Activated gamma-delta T cell treated with anti-CD3 and anti-CD28 coated beads, Interleukin-2, amount 50 U/mL, for 16 hours (primary cell): ENCODE data around the gene WRAP73.
"Not testable (repeated sequence)": the region's sequence is repeated elsewhere in the genome, so short reads cannot be mapped to it uniquely, and the experiment has no call there.

ENCODE experiments used
- DNase-seq: peaks from one replicate; pipeline ENCODE4 v3.0.0-alpha.2; 2020; ENCODE audit warnings: low read depth

WRAP73 gene

DNA sequence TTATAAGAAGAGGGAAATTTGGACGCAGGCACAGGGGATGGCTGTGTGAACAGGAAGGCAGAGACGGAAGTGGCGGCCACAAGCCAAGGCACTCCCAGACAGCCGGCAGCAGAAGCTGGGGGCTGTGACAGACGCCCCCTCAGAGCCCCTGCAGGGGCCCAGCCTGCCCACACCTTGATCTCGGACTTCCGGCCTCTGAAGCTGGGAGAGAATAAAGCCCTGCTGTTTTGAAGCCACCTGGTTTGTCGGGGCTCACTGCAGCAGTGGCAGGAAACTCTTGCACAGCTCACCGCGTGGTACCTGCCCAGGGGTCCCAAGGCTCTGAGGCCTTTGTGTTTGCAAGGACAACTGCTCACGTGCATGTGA is 52.3 kb downstream of the WRAP73 start:
- no peak for DNase-seq

DNA sequence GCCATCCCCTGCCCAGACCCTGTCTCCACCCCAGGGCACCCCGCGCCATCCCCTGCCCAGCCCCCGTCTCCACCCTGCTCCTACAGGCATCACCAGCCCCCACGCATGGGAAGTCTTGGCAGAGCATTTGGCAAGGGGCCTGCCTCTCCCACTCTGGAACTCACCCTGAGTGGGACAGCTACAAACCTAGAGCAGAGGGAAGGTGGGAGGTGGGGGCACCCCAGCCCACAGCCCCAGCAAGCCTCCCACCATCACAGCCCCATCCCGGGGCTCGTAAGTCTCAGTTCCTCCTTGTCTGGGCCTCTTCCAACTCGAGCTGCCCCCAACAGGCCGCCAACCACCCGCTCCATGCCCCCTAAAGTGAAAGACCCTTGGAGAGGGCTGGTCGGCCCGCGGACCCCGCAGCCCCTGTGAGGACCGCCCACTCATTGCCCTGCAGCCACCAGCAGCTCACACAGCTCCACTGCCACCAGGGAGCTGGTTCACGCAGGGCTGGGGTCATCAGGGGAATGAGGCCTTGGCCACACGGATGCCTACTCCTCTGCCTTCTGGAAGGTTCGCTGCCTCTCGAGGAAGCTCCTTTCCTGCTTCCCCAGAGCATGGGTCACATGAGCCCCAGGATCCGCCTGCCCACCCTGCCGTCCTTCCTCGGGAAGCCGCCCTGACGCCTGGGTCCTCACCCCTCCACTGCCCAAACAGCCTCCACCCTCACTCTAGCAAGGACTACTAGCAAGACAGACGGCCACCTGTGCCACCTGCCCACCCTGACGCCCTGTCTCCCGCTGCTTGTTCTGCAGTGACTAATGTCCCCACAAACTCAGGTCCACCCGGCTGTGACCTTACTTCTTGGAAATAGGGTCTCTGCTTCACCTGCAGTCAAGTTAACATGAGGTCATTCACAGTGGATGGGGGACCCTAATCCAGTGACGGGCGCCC is 53.0 kb downstream of the WRAP73 start:
- DNase-seq: no peak

DNA sequence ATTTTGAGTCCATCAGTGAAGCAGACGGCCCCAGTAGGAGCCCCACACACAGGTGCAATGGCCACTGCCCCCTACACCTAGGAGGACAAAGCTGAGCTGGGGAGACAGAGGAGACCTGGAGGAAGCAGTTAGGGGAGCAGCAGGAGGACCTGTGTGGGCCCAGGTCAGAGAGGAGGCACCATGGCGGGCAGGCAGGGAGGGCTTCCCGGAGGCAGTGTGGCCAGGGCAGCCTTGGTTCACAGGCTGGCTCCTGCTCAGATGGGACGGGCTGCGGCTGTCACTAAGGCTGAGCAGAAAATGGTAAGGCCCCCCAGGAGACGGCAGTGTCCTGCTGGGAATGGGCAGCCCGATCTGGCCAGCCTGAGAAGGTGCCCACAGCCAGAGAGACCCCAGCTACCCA is 54.0 kb downstream of the WRAP73 start:
- DNase-seq: no peak

DNA sequence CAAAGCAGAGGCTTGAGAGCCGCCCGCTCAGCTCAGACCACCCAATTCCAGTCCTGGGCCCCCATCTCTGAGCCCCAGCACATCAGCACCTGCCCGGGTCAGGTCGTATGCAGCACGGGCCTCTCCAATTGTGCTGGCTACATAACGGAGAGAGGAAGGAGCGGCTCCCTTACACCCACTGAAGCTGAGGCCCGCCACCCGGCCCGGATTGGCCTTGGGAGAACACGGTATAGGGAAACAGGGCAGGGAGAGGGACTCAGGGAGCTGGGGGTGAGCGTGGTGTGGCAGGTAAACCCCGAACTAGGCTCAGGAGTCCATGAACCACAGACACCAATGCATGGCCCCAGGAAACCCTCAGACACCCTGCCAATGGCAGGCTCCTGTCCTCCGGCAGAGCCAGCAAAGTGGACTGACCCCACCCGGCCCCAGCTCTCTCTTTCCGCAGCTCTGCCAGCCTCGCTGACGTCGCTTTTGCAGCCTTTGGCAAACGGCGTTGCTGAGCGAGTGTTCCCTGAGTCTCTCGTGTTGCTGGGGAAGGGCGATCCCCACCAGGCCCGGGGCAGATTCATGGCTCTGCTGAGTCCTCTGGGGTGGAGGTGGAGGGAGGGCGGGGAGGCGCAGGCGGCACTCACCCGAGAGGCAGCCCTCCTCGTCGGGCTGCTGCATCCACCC is 55.1 kb downstream of the WRAP73 start:
- no peak for DNase-seq

DNA sequence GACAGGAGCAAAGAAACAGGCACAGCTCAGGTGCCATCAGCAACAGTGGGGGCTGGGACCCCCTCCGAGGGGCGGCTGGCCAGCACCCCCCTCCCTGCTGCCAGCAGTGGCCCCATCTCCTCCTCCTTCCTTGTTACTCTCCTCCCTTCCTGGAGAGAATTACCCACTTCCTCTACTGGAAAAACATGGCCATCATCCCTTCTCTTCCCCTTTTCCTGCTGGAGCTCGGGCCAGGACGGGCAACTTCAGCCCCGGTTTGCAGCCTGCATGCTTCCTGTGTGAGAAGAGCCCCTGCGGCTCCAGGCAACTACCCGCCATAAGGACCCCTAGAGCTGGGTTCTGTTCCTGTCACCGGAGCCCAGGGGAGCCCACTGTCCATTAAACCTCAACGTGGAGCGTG is 56.2 kb downstream of the WRAP73 start:
- no peak for DNase-seq

DNA sequence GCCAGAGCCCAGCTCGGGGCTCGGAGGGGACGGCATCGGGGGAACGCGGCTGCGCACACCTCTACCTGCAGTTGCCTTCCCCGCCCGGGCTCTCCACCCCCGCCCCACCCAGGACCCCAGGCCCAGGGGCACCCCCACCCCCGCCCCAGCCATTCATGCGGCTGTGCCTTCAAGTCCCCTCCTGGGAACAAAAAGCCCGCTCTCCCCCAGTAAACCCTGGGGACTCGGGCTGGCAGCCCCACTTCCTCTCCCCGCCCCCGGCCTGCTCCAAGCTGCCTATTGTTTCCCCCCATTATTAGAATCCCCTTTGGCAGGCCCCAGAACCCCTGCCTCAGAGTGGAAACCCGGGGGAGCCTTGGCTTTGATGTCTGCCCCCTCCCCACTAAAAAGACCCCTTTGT is 56.6 kb downstream of the WRAP73 start:
- no peak for DNase-seq

DNA sequence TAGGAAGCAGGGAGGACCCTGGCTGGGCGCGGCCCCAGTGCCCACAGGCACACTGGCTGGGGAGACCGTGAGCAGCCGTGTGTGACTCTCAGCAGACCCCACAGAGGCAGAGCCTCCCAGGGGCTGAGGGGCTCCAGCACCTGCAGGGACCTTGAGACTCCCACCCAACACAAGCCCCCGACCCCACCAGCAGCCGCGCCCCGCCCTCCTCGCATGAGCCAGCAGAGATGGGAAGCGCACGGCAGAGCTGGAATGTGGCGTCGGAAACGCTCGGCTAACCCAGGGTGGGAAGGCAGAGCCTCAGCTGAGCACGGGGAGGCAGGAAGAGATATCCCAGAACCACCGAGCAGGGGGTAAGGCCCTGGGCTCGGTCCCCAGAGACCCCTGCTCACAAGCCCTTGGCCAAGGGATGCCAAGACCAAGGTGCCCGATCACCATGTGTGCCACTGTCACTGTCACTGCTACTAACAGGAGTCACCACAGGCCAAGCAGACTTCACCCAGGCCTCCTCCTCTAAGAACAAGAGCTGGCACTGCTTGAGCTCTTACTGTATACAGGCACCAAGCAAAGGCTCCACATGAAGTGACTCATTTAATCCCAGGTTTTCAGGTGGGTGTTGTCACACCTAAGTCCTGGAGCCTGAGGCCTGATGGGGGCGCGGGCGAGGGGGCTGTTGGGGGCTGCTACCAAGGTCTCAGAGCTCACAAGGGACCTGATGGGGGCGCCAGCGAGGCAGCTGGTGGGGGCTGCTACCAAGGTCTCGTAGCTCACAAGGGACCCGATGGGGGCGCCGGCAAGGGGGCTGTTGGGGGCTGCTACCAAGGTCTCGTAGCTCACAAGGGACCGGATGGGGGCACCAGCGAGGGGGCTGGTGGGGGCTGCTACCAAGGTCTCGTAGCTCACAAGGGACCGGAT is 58.7 kb downstream of the WRAP73 start:
- DNase-seq: no peak

DNA sequence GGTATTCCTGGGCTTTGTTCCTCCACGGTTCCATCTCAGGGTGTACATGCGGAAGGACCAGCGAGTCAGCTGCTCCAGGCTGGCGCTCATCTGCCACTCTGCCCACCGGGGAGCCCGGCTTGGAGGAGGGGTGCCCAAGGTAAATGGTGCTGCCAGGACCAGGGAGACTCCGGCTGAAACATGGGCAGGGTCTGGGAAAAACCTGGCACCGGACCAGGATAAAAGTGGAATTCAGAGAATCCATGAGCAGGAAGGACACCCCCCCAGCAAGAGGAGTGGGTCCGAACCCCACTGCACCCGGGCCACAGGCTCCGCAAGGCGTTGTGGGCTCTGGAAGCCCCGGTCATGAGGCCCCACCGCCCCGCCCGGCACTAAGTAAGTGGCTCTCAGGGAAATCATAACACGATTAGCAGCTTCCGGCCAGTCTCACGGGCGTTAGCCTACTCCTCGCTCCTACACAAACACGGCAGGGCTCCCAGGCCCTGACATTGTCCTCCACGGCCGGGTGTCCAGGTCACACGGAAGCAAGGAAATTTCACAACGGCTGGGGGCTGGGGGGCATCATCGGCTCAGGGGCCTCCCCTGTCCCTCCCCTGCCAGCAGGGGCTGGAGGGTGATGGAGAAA is 59.7 kb downstream of the WRAP73 start:
- no peak for DNase-seq

DNA sequence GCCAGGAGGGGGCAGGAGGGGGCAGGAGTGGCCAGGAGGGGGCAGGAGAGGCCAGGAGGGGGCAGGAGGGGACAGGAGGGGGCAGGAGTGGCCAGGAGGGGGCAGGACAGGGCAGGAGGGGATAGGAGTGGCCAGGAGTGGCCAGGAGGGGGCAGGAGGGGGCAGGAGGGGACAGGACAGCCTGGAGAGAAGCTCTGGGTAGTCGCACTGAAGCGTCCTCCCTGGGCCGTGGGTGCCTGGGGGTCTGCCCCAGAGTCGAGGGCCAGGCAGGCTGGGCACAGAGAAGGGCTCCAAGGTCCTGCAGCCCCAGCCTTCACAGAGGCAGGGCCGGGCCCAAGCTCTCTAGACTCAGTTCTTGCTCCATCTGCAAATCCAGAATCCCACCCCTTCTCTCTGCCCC is 61.5 kb downstream of the WRAP73 start:
- DNase-seq: no peak

DNA sequence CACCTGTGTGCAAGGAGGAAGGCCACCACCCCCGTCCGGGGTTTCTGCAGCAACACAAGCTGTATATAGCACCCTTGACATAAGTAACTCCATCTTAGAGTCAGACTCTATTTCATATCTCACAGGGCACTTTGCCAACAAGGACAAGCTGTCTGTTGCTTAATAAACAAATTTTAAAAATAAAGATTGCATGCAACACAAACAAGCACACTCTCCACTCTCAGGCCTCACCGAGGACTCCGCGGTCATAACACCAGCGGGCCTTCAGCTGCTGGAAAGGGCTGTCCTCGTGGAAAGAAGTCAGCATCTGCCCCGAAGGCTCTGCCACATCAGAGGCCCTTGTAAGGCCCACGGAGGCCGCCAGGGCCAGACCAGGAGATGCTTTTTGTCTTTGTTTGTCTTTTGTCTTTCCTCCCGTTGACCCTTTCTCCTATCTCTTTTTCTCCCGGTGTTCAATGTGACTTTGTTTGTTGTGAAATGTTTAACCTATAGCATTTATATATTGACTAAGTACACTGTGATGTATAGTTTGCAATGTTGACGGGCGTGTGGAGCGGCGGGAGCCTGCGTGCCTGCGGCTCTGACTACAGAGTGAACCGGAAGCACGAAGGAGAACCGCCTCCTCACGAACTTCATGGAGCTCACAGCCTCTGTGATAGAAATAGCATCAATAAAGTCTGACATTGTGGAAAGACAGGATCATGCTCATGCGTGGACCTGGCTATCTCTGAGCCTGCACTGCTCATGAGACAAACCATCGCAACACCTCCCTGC is 62.7 kb downstream of the WRAP73 start:
- DNase-seq: no peak

DNA sequence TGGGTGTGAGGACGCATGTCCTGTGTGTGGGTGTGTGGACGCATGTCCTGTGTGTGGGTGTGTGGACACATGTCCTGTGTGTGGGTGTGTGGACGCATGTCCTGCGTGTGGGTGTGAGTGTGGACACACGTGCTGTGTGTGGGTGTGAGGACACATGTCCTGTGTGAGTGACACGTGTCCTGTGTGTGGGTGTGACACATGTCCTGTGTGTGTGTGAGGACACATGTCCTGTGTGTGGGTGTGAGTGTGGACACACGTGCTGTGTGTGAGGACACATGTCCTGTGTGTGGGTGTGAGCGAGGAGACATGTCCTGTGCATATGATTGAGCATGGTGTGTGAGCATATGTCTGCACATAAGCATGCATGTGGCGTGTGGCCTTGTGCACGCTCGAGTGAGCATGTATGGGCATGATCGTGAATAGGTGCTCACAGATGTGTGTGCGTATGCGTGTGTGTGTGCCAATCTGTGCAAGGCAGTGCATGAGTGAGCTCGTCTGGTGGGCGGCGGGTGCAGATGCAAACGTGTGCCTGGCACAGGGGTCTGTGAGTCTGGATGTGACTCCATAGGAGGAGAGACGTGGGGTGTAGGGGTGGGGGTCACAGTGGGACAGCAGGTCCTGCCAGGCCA is 63.8 kb downstream of the WRAP73 start:
- DNase-seq: no peak

DNA sequence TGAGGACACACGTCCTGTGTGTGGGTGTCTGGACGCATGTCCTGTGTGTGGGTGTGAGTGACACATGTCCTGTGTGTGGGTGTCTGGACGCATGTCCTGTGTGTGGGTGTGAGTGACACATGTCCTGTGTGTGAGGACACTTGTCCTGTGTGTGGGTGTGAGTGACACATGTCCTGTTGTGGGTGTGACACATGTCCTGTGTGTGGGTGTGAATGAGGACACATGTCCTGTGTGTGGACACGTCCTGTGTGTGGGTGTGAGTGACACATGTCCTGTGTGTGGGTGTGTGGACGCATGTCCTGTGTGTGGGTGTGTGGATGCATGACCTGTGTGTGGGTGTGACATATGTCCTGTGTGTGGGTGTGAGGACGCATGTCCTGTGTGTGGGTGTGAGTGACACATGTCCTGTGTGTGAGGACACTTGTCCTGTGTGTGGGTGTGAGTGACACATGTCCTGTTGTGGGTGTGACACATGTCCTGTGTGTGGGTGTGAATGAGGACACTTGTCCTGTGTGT is 64.5 kb downstream of the WRAP73 start:
- not testable (repeated sequence) for DNase-seq

DNA sequence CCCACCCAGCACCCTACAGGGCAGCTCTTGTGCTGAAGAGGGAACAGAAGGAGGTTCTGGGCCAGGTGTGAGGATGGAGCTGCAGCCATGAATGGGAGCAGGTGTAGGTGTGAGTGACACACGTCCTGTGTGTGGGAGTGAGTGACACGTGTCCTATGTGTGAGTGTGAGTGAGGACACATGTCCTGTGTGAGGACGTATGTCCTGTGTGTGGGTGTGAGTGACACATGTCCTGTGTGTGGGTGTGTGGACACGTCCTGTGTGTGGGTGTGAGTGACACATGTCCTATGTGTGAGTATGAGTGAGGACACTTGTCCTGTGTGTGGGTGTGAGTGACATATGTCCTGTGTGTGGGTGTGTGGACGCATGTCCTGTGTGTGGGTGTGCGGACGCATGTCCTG is 65.0 kb downstream of the WRAP73 start:
- no peak for DNase-seq

DNA sequence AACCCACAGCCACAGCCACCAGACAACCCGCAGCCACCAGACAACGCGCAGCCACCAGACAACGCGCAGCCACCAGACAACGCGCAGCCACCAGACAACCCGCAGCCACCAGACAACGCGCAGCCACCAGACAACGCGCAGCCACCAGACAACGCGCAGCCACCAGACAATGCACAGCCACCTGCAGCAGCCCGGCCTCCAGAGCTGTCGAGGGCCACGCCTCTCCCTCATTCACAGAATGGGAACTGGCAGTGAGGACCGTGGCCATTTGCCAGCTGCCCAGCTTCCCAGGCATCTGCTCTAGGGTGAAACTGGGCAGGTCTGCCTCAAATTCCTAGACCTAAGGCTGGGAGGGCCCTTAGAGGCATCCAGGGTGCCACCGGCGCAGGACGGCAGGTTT is 66.2 kb downstream of the WRAP73 start:
- not testable (repeated sequence) for DNase-seq

DNA sequence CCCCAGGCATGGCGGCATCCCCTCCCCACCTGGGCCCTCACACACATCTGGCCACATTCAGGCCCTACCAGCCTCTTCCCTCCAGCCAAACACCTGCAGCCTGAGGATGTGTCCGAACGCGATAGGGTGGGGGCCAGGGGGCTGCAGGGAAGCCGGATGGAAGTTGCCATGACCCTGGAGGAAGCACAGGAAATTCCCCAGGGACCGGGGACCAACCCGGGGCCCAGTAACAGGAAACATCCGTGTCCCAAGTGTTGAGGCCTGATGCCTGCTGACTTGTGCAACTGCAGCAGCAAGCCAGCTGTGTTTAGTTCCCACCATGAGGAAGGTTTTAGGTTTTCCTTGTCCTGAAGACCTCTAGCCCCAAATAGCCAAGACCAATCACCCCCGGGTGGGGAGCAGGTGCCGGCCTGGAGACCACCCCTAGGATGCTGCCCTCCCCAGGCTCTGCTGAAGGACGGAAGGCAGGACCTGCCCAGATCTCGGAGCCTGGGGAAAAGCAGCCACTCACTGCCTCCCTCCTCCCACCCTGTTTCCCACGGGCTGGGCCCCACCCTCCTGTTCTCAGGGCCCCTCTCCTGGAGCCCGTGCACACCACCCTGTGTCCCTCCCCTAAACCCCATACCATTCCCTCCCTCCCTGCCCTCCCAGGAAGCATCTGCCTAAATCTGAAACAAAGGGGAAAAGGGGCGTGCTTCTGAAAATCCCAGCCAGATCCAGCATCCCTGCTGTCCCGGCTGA is 68.4 kb downstream of the WRAP73 start:
- DNase-seq: no peak
